WERI-Rb-1 (cell line): ENCODE results near the gene NDUFB11.
A peak's percentile ranks its signal among the peaks of the same experiment; 100 is the strongest.

ENCODE experiments used
- DNase-seq: peaks from one replicate; pipeline ENCODE4 v3.0.0-alpha.2; 2020
- H3K27ac ChIP-seq: fragments of 250-450 bp; sonication (Bioruptor Pico); 2 replicates; pipeline ENCODE4 v1.5.1; 2020; ENCODE audit warnings: mild to moderate bottlenecking, moderate library complexity
- H3K27me3 ChIP-seq: fragments of 250-450 bp; sonication (Bioruptor Pico); 2 replicates; pipeline ENCODE4 v1.5.1; 2021; ENCODE audit warnings: mild to moderate bottlenecking, low read depth, moderate library complexity; ENCODE audit not compliant: insufficient read depth, severe bottlenecking
- H3K36me3 ChIP-seq: fragments of 250-450 bp; sonication (Bioruptor Pico); 2 replicates; pipeline ENCODE4 v1.5.1; 2020; ENCODE audit warnings: mild to moderate bottlenecking, moderate library complexity
- H3K4me3 ChIP-seq: 2 replicates; pipeline ENCODE4 v1.5.1; 2011; ENCODE audit warnings: low read depth, mild to moderate bottlenecking, control low read depth, low read length
- H3K9me3 ChIP-seq: fragments of 250-450 bp; sonication (Bioruptor Pico); 2 replicates; pipeline ENCODE4 v1.5.1; 2021; ENCODE audit warnings: mild to moderate bottlenecking, moderate library complexity; ENCODE audit not compliant: severe bottlenecking
- TF ChIP-seq, protein P1 (sequence below): IDR thresholded peaks from 2 replicates; pipeline ENCODE4 v1.5.1; 2011; ENCODE audit warnings: low read depth, mild to moderate bottlenecking, control low read depth, inconsistent platforms, low read length

Gene NDUFB11

DNA sequence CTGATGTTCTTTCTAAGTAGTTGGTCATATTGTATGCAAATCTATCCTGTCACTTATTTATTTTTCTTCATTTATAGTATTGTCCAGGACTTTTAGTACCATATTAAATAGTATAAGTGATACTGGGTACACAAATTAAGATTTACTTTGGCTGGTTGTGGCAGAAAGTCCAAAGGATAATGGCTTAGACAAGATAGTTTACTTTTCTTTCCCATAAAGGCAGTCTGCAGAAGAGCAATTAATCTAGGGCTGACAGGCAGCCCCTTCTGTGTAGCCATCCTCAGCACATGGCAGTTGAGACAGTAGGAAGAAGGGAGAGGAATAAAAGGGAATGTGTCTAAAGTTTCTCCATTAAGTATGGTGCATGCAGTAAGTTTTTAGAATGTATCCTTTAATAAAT is 6.9 kb upstream of the NDUFB11 start:
- no peaks in the 10 kb centered on the region for H3K9me3 ChIP-seq
- H3K4me3 ChIP-seq = no peak overlapping the region

DNA sequence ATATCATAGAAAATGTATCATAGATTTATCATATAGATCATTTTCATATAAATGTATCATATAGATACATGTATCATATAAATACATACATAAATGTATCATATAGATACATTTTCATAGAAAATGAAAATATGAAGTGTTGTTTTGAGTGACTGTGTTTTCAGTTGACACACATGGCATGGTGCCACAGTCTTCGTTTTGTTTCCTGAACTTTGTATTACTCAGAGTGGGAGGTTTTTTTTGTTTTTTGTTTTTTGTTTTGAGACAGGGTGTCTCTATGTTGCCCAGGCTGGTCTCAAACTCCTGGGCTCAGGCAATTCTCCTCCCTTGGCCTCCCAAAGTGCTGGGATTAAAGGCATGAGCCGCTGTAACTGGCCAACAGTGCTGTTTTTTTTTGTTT is 4.4 kb upstream of the NDUFB11 start:
- Histone ChIP-seq H3K4me3 (no peak overlapping the region), H3K27ac (no peak overlapping the region), H3K9me3 (no peaks in the 10 kb centered on the region), H3K36me3 (peaks cover 17% of the 10 kb centered on the region), H3K27me3 (peaks cover 14% of the 10 kb centered on the region)
- TF ChIP-seq, protein P1, sequence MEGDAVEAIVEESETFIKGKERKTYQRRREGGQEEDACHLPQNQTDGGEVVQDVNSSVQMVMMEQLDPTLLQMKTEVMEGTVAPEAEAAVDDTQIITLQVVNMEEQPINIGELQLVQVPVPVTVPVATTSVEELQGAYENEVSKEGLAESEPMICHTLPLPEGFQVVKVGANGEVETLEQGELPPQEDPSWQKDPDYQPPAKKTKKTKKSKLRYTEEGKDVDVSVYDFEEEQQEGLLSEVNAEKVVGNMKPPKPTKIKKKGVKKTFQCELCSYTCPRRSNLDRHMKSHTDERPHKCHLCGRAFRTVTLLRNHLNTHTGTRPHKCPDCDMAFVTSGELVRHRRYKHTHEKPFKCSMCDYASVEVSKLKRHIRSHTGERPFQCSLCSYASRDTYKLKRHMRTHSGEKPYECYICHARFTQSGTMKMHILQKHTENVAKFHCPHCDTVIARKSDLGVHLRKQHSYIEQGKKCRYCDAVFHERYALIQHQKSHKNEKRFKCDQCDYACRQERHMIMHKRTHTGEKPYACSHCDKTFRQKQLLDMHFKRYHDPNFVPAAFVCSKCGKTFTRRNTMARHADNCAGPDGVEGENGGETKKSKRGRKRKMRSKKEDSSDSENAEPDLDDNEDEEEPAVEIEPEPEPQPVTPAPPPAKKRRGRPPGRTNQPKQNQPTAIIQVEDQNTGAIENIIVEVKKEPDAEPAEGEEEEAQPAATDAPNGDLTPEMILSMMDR = no peak
- DNase-seq = no peak

More for the DNA sequence above, 6.9 kb upstream of the NDUFB11 start:
- Histone ChIP-seq H3K27me3 (peaks cover 14% of the 10 kb centered on the region), H3K27ac (no peak overlapping the region), H3K36me3 (peaks cover 23% of the 10 kb centered on the region)
- TF ChIP-seq, protein P1 = no peak
- DNase-seq = no peak

DNA sequence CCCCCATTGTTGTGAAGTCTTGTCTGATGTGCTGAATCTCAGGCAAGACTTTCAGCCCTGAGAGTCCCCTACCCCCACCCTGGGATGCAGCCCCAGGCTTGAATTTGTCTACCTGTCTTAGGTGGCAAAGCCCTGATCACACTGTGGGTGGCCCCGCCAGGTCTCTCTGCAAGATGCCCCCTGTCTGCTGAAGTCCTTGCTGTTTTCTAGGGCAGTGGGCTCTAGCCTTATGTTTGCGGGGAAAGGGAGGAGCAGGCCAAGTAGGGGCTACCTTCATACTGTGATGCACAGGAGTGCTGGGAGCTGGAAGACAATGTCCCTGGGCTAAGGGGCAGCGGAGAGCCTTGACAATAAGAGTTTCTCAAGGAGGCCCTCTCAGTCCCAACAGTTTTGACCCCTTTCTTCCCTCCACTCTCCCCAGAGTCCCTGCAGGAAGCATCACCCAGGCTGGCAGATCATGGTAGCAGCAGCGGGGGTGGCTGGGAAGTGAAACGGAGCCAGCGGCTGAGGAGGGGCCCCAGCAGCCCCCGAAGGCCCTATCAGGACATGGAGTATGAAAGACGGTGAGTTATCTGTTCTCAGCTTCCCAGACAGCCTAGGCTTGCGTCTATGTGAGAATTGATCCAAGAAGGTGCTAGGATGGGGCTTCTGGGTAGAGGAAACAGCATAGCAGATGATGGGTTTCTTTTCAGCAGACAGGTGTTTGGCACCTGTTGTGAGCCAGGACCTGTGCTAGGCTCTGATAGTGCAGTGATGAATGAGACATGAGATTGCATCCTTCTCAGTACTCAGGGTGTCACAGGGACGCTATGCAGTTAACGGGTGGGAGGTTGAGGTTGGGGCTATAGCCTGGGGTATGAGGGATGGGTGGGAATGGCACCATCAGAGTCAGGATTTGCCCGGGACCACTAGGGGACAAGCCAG is 2.7 kb upstream of the NDUFB11 start:
- no peak for DNase-seq
- Histone ChIP-seq H3K27me3 (peaks cover 11% of the 10 kb centered on the region), H3K4me3 (no peak overlapping the region), H3K27ac (no peak overlapping the region), H3K36me3 (peaks cover 21% of the 10 kb centered on the region), H3K9me3 (no peaks in the 10 kb centered on the region)
- TF ChIP-seq, protein P1 = no peak

- H3K36me3 ChIP-seq = peaks cover 18% of the 10 kb centered on the region
- H3K9me3 ChIP-seq = no peaks in the 10 kb centered on the region
- H3K4me3 ChIP-seq = peak overlapping the region; percentile 55
- no peak for DNase-seq
- TF ChIP-seq, protein P1 = no peak
- peaks cover 6% of the 10 kb centered on the region for H3K27me3 ChIP-seq
- peak overlapping the region; percentile 50; the same call in 1 of the 2 replicates for H3K27ac ChIP-seq
These were observed 1.8 kb upstream of the NDUFB11 start for GRCh38 chrX:47146121-47146935.

DNA sequence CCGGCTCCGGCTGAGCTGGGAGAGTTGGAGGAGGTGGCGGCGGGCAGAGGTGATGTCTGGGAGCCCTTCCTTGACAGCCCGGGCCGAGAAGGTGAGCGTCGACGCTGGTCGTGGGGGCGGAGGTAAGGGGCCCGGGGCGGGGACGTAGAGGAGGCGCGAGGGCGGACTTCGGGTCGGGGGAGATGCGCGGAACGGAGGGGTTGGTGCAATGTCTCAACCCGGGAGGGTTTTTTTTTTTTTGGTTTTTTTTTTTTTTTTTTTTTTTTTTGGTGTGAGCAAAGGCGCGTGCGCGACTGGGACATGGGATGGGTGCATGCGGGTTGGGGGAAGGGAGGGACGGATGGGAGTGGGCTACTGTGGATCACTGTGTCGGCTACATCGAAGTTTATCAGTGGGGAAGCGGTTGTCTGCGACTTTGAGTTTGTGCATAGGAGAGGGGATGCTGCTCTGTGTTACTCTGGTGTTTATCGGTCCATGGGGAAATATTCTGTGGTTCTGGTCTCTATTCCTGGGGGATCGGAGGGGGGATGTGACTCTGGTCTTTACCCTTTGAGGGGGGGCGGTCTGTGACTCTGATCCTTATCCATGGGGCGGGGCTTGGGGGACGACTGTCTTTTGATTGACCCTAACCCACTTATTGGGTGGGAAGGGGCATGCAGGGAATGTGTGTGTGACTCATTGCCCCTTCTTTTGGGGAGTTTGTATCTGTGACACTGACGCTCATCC is 1.1 kb upstream of the NDUFB11 start:
- DNase-seq = no peak

More for the DNA sequence above, 1.1 kb upstream of the NDUFB11 start:
- TF ChIP-seq, protein P1 = no peak
- Histone ChIP-seq H3K27me3 (peaks cover 6% of the 10 kb centered on the region), H3K4me3 (peak overlapping the region; percentile 55), H3K27ac (peak overlapping the region; percentile 98), H3K36me3 (peaks cover 20% of the 10 kb centered on the region), H3K9me3 (no peaks in the 10 kb centered on the region)
